Stimulated activated CD4-positive, alpha-beta T cell treated with anti-CD3 and anti-CD28 coated beads, Interleukin-4, amount 100 ng/mL, for 24 hours (primary cell): ENCODE results near the gene FNIP2.

ENCODE experiments used
- DNase-seq: peaks from one replicate; pipeline ENCODE4 v3.0.0-alpha.2; 2020

The FNIP2 gene

GRCh38 chr4:158845311-158846041 is 76.7 kb downstream of the FNIP2 start:
- DNase-seq, result no peak

GRCh38 chr4:158847535-158847934 is 78.7 kb downstream of the FNIP2 start:
- no peak for DNase-seq

GRCh38 chr4:158849681-158850080 is 80.9 kb downstream of the FNIP2 start:
- no peak for DNase-seq

- no peak for DNase-seq
Observed at GRCh38 chr4:158850371-158850770, 81.5 kb downstream of the FNIP2 start.

- DNase-seq, result no peak
Observed at GRCh38 chr4:158850800-158851644, 82.2 kb downstream of the FNIP2 start.

- no peak for DNase-seq
Observed at GRCh38 chr4:158854236-158854635, 85.4 kb downstream of the FNIP2 start.

- DNase-seq, result no peak
Observed at GRCh38 chr4:158856852-158857251, 88.0 kb downstream of the FNIP2 start.

- DNase-seq, result no peak
Observed at GRCh38 chr4:158857951-158858350, 89.1 kb downstream of the FNIP2 start.

GRCh38 chr4:158858410-158859199 is 89.8 kb downstream of the FNIP2 start:
- DNase-seq, result no peak

- DNase-seq, result no peak
Observed at GRCh38 chr4:158859661-158860060, 90.8 kb downstream of the FNIP2 start.

GRCh38 chr4:158860856-158861255 is 92.0 kb downstream of the FNIP2 start:
- DNase-seq, result no peak

GRCh38 chr4:158861281-158861680 is 92.5 kb downstream of the FNIP2 start:
- DNase-seq, result no peak

GRCh38 chr4:158861766-158862165 is 92.9 kb downstream of the FNIP2 start:
- no peak for DNase-seq

GRCh38 chr4:158863296-158863695 is 94.5 kb downstream of the FNIP2 start:
- DNase-seq, result no peak

- DNase-seq, result no peak
Observed at GRCh38 chr4:158865520-158866177, 96.8 kb downstream of the FNIP2 start.

GRCh38 chr4:158869001-158869400 is 100.2 kb downstream of the FNIP2 start:
- no peak for DNase-seq

- DNase-seq, result no peak
Observed at GRCh38 chr4:158869761-158870160, 100.9 kb downstream of the FNIP2 start.

- no peak for DNase-seq
Observed at GRCh38 chr4:158870282-158870625, 101.4 kb downstream of the FNIP2 start.

GRCh38 chr4:158870626-158871334 is 102.0 kb downstream of the FNIP2 start:
- DNase-seq, result no peak

- DNase-seq, result no peak
Observed at GRCh38 chr4:158871335-158871724, 102.5 kb downstream of the FNIP2 start.

- DNase-seq, result no peak
Observed at GRCh38 chr4:158873795-158874401, 105.1 kb downstream of the FNIP2 start.

GRCh38 chr4:158875026-158875425 is 106.2 kb downstream of the FNIP2 start:
- no peak for DNase-seq
